ENCODE results near the gene MAPK8. TPM values are rescaled to one million over a fixed set of nuclear protein-coding genes. Genes with fewer than 3 reads are reported as not detected.

The MAPK8 gene
- total RNA-seq, 2 experiments from 2014 or later = 35.7 to 40.0 TPM

DNA sequence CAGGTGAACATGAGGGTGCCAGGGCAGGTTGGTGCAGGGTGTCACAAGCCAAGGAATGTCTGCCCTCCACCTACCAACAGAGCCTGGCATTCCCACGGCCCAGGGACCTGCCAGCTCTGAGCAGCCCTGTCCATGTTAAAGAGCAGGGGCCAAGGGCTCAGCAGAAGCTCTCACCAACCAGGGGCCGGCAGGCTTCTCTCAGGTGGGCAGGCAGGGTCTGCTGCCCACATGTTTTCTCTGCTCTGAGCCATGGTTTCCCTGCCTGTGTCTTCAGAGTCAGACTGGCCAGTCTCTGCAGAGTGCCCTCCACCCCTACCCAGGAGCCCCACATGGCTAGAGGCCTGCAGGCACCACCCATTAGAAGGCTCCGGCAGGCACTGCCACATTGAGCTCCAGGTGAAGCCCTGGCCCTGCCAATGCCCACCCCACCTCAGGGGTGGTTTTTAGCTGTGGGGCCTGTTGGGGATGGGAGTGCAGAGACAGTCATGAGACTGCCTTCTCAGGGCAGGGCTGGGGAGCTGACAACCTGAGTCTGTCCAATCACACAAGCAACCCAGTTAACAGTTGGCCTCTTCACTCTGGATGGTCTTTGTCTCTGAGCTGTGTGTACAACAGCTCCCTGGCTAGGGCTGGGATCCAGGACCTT, 162.5 kb downstream of the MAPK8 start:
- Mint-ChIP-seq H3K27me3 (no peaks in the 10 kb centered on the region), H3K9me3 (ENCODE audit: low read depth) (no peaks in the 10 kb centered on the region), H3K4me3 (no peak overlapping the region), H3K4me1 (no peaks in the 10 kb centered on the region), H3K27ac (no peak overlapping the region), H3K36me3 (ENCODE audit: low read depth) (no peaks in the 10 kb centered on the region)
- no peak for ATAC-seq
- ChIA-PET CTCF (interaction anchor here (1.6 kb wide), 1 partner anchor 108 kb away, joined by 6 read pairs; no protein-coding TSS in a partner anchor), POLR2A (no interaction called here)
- no peak for DNase-seq
- intact Hi-C loops (cut with DNase I, micrococcal nuclease) = no loop called here

DNA sequence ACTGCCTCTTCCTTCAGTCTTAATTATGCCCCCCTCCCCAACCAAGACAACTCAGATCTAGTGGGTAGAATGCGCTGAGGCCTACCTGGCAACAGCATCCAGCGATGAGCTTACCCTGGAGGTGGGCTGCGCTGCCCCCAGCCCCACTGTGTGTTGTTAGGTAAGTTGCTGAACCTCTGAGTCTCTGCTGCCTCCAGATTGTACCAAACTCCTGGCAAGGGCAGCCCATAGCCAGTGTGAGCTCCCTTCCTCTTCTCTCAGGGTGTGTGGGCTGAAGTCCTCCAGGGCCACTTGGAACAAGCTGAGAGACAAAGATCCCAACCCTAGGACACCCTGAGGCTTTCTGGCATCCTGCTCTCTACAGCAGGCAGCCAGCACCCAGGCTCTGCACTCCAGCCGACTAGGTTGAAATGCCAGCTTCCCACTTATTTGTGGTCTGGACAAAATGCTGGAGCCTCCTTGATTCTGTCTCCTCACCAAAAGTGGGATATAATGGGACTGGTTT, 163.1 kb downstream of the MAPK8 start:
- CTCF ChIA-PET = interaction anchor here (1.0 to 1.6 kb wide), 2 partner anchors 108 to 128 kb away, joined by 3 to 6 read pairs; no protein-coding TSS in a partner anchor
- ATAC-seq = no peak
- Mint-ChIP-seq H3K36me3 (ENCODE audit: low read depth) (no peaks in the 10 kb centered on the region), H3K9me3 (ENCODE audit: low read depth) (no peaks in the 10 kb centered on the region), H3K4me3 (no peak overlapping the region), H3K4me1 (no peaks in the 10 kb centered on the region), H3K27me3 (no peaks in the 10 kb centered on the region), H3K27ac (no peak overlapping the region)
- no peak for DNase-seq
- POLR2A ChIA-PET = no interaction called here
- intact Hi-C loops (cut with DNase I, micrococcal nuclease) = no loop called here

DNA sequence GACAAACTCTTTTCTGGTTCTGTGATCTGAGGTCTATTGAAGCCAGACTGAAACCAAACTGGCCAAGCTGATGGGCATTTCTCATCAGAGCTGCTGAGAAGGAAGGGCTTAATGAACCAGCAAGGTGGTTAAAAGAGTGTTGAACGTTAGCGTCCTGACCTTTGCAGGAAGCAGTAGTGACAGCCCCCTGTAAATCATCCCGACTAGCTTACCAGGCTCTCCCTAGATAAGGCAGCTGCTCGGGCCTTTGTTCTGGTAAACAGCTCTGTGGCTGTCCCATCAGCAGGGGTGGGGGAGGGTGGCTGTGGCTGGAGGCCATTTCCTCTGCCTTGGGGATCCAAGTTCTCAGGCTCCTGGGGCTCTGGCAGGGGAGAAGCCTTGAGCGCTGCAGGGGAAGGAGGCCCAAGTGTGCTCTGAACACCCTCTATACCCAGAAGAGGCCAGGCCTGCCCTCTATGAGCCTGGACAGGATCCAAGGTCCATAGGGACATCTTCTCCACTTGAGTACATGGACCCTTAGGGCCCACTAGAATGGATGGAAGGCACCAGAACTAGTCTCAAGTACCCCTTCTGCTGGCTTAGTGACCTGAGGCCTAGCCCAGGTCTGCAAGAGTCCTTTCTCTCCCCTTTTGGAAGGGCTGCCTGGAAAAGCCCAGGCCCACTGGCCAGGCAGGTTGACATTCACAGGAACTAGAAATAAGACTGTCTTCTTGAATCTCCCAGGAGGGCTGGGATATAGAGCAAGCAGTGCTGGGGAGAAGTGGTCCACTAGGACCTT, 163.8 kb downstream of the MAPK8 start:
- Mint-ChIP-seq H3K9me3 (ENCODE audit: low read depth) (no peaks in the 10 kb centered on the region), H3K4me1 (no peaks in the 10 kb centered on the region), H3K4me3 (no peak overlapping the region), H3K27ac (no peak overlapping the region), H3K27me3 (peaks cover 4% of the 10 kb centered on the region), H3K36me3 (ENCODE audit: low read depth) (no peaks in the 10 kb centered on the region)
- intact Hi-C loops (cut with DNase I, micrococcal nuclease) = no loop called here
- DNase-seq = no peak
- ChIA-PET POLR2A (no interaction called here), CTCF (interaction anchor here (1.0 kb wide), 1 partner anchor 128 kb away, joined by 3 read pairs; no protein-coding TSS in a partner anchor)
- no peak for ATAC-seq

DNA sequence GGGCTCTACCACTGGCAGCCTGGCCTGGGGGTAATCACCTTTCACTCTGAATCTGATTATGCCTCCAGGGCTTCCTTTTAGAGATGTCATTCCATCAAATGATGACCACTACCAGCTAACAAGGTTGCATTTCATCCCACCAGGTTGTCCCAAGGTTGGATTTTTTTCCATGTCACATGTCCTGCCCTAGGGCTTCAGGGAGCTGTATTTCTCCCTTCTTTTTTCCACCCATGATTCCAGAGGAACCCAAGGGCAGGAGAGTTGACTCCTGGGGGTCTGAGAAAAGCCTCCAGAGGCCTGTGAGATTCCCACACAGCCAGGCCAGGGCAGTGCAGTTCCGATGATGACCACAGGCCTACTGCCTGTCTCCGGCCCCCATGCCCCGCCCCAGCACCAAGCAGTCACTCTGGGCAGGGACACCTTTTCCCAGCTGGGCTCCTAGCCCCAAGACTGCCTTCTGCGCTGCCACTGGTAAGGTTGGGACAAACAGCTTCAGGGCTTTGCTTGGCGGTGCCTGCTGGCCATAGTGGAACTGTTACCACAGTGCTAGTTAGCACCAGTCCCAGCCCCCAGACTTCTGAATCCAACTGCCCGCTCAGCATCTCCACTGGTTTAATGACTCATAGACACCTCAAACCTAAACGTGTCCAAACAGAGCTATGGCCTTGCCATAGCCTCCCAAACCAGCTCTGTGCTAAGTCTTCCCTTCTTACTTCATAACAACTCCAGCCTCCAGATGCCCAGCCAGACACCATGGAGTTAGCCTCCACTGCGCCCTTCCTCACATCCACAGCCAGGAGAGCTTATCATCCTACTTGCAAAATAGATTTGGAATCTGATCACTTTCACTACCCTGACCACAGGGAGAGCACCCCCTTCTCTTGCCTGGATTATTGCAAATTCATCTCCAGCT, 164.7 kb downstream of the MAPK8 start:
- Mint-ChIP-seq H3K9me3 (ENCODE audit: low read depth) (no peaks in the 10 kb centered on the region), H3K4me3 (no peak overlapping the region), H3K27ac (no peak overlapping the region), H3K36me3 (ENCODE audit: low read depth) (no peaks in the 10 kb centered on the region), H3K27me3 (peaks cover 6% of the 10 kb centered on the region), H3K4me1 (no peaks in the 10 kb centered on the region)
- CTCF ChIA-PET = no interaction called here
- ATAC-seq (no peak), DNase-seq (no peak)
- POLR2A ChIA-PET = no interaction called here
- intact Hi-C loops (cut with DNase I, micrococcal nuclease) = no loop called here

DNA sequence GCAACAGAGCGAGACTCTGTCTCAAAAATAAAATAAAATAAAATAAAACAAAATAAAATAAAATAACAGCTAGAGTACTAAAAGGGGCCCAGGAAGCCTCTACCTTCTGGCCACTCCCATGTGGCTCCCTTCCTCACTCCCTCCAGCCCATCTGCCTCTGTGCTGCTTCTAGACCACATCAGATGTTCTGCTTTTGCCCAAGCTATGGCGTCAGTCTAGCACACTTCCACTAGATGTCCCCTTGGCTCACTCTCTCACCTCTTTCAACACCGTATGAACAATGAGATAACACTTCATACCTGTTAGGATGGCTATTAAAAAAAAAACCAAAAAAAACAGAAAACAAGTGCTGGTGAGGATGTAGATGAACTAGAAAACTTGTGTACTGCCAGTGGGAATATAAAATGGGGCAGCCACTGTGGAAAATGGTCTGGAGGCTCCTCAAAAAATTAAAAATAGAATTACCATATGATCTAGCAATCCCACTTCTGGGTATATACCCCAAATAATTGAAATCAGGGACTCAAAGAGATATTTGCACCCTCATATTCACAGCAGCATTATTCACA, 166.1 kb downstream of the MAPK8 start:
- Mint-ChIP-seq H3K27me3 (peaks cover 6% of the 10 kb centered on the region), H3K36me3 (ENCODE audit: low read depth) (no peaks in the 10 kb centered on the region), H3K4me3 (no peak overlapping the region), H3K9me3 (ENCODE audit: low read depth) (no peaks in the 10 kb centered on the region), H3K4me1 (no peaks in the 10 kb centered on the region), H3K27ac (no peak overlapping the region)
- CTCF ChIA-PET = no interaction called here
- DNase-seq (no peak), ATAC-seq (no peak)
- intact Hi-C loops (cut with DNase I, micrococcal nuclease) = no loop called here
- POLR2A ChIA-PET = no interaction called here

DNA sequence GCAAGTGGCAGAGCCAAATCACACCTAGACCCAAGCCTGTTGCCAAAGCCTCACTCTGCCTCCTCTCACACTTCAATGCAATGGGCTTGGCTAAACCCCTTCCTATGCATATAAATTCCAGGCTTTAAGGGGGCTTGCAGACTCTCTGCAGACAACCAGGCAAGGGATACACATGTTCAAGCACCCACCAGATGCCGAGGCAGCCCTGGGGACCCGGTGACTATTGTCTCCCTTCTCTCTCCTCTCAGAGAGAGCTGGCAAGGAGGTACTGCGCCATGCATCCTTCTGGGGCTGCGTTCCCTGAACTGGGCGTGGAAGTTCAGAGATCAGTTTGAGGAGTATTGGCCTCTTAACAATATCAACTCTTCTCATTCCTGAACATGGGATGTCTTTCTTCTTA, 167.2 kb downstream of the MAPK8 start:
- DNase-seq (no peak), ATAC-seq (no peak)
- H3K4me1 Mint-ChIP-seq = no peaks in the 10 kb centered on the region
- H3K27me3 Mint-ChIP-seq = peaks cover 8% of the 10 kb centered on the region
- intact Hi-C loops (cut with DNase I, micrococcal nuclease) = no loop called here
- no peak overlapping the region for H3K4me3 Mint-ChIP-seq
- no peaks in the 10 kb centered on the region for H3K9me3 Mint-ChIP-seq (ENCODE audit: low read depth)
- H3K27ac Mint-ChIP-seq = no peak overlapping the region
- ChIA-PET CTCF (no interaction called here), POLR2A (no interaction called here)
- no peaks in the 10 kb centered on the region for H3K36me3 Mint-ChIP-seq (ENCODE audit: low read depth)

DNA sequence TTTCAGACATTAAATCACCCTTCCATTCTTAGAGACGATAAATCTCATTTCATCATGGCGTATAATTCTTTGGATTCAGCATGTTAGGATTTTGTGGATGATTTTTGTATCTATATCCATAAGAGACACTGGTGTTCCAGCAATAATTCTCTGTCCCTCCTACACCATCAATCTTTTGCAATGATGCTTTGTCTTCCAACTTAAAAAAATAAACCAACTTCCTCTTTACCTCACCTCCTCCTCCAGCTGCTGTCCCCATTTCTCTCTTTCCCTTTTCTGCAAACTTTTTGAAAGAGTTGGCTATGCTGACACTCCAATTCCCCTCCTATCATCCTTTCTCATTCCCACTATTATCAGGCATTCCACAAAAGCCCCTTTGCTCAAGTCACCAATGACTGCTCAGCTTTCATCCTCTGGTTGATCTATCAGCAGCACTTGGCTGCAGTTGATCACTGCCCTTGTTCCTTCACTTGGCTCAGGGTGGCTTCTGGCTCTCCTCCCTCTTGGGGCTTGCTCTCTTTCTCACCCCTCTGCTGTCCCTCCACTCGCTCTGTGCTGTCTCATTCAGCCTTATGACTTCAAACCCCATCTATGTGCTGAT, 168.4 kb downstream of the MAPK8 start:
- Mint-ChIP-seq H3K4me3 (no peak overlapping the region), H3K27me3 (peaks cover 8% of the 10 kb centered on the region), H3K36me3 (ENCODE audit: low read depth) (no peaks in the 10 kb centered on the region), H3K27ac (no peak overlapping the region), H3K4me1 (no peaks in the 10 kb centered on the region), H3K9me3 (ENCODE audit: low read depth) (no peaks in the 10 kb centered on the region)
- ChIA-PET CTCF (no interaction called here), POLR2A (no interaction called here)
- no peak for DNase-seq
- ATAC-seq = no peak
- intact Hi-C loops (cut with DNase I, micrococcal nuclease) = no loop called here

DNA sequence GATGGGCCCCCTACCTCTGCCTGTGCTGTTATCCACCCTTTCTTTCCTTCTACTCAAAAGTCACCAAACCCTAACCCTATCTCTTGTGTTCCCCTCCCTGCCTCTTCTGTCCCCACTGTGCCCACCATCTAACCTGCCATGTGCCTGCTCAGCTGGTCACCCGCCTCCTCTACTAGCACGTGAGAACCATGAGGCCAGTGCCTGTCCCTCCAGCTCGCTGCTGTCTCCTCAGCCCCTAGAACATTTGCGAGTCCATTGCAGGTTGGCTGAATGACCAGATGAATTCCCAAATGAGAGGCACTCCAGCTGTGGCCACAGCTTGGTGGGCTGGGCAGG, 169.4 kb downstream of the MAPK8 start:
- CTCF ChIA-PET = interaction anchor here (0.7 kb wide), 1 partner anchor 12 kb away, joined by 3 read pairs; no protein-coding TSS in a partner anchor
- intact Hi-C loops (cut with DNase I, micrococcal nuclease) = no loop called here
- no peak for ATAC-seq
- H3K27me3 Mint-ChIP-seq = peaks cover 8% of the 10 kb centered on the region
- no peak overlapping the region for H3K27ac Mint-ChIP-seq
- POLR2A ChIA-PET = no interaction called here
- no peak for DNase-seq
- H3K9me3 Mint-ChIP-seq (ENCODE audit: low read depth) = no peaks in the 10 kb centered on the region
- H3K36me3 Mint-ChIP-seq (ENCODE audit: low read depth) = no peaks in the 10 kb centered on the region
- H3K4me1 Mint-ChIP-seq = no peaks in the 10 kb centered on the region
- H3K4me3 Mint-ChIP-seq = no peak overlapping the region

DNA sequence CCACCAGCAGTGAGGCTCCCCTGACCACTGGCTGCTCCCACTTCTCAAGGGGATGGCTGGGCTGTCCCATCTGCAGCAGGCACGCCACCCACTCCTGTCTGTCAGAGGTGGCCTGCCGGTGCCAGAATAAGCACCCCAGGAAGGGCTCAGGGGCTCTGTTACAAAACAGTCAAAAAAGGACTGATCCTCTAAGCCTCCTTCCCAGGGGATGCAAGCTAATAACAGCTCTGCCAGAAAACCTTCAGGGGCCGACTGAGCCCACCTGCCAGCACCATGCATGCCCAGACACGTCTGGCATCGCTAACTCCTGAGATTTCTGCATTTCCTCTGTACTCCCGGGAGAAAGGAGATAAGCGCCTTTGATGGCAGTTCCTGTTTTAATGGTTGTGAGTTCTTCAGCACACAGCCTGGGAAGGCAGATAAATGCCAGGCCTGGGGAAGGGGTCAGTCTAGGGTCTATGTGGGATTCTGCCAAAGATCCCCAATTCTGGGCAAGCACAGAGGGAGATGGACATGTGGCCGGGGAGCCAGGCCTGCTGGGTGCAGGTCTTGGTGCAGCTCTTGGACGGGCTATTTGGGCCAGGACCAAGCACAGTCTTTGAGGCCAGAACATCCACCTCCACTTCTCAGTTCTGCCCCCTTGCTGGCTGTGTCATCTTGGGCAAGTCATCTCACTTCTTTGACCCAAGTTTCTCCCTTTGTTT, 170.0 kb downstream of the MAPK8 start:
- ChIA-PET POLR2A (no interaction called here), CTCF (interaction anchor here (0.7 kb wide), 1 partner anchor 13 kb away, joined by 3 read pairs; no protein-coding TSS in a partner anchor)
- no peak for ATAC-seq
- intact Hi-C loops (cut with DNase I, micrococcal nuclease) = no loop called here
- H3K4me3 Mint-ChIP-seq = no peak overlapping the region
- H3K27ac Mint-ChIP-seq = no peak overlapping the region
- H3K4me1 Mint-ChIP-seq = no peaks in the 10 kb centered on the region
- no peak for DNase-seq
- H3K36me3 Mint-ChIP-seq (ENCODE audit: low read depth) = no peaks in the 10 kb centered on the region
- H3K9me3 Mint-ChIP-seq (ENCODE audit: low read depth) = no peaks in the 10 kb centered on the region
- H3K27me3 Mint-ChIP-seq = peaks cover 8% of the 10 kb centered on the region

DNA sequence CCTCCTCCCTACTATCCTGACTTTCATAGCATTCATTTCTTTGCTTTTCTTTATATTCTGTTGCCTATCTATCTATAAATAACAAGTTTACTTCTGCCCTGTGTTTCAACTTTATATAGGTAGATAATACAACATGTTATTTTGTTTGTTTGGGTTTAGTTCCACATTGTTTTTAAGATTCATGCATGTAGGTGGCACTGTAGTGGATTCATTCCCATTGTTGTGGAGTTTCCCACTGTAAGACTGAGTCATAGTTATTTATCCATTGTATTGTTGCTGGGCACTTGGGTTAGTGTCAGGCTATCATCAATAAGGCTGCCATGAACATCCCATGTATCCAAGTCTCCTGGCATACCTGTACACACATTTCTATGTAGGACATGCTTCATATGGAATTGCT, 170.7 kb downstream of the MAPK8 start:
- DNase-seq (no peak), ATAC-seq (no peak)
- ChIA-PET POLR2A (no interaction called here), CTCF (interaction anchor here (0.6 kb wide), 1 partner anchor 59 kb away, joined by 3 read pairs; no protein-coding TSS in a partner anchor)
- Mint-ChIP-seq H3K4me3 (no peak overlapping the region), H3K9me3 (ENCODE audit: low read depth) (no peaks in the 10 kb centered on the region), H3K27me3 (peaks cover 8% of the 10 kb centered on the region), H3K36me3 (ENCODE audit: low read depth) (no peaks in the 10 kb centered on the region), H3K4me1 (no peaks in the 10 kb centered on the region), H3K27ac (no peak overlapping the region)
- intact Hi-C loops (cut with DNase I, micrococcal nuclease) = no loop called here
